K562 (cell line): ENCODE results near the gene CNNM4. TPM values are rescaled to one million over a fixed set of nuclear protein-coding genes. Genes with fewer than 3 reads are reported as not detected.

Experiments
- ATAC-seq: fragments of 200-7000 bp; cut with Tn5 transposase; 3 replicates; pipeline ENCODE4 v1.9.1; 2020; ENCODE audit warnings: moderate library complexity
- BruUV-seq: library from RNA; stranded (reverse); fragments of 400-500 nt; replicated peaks from 2 replicates; lab custom pipeline; 2021; lab: Mats Ljungman, UMichigan
- CTCF ChIA-PET: fragments of 300-600 bp; formaldehyde crosslinking; extraction: SDS; loops from one replicate; lab custom pipeline; 2021; ENCODE audit warnings: low intra/inter-chr PET ratio; lab: Yijun Ruan, JAX
- POLR2A ChIA-PET: fragments of 300-600, 350-650 bp; sonication (Branson Sonifier 250); formaldehyde crosslinking; extraction: SDS; loops from one replicate; lab custom pipeline; 2021; ENCODE audit warnings: antibody characterized with exemption, inconsistent platforms; lab: Yijun Ruan, JAX
- DNase-seq, 4 experiments: peaks; one replicate each; pipeline versions ENCODE4 v3.0.0 to v3.0.0-alpha.2; 2011 to 2018; ENCODE audit warnings: low spot score in 3 of 4, mixed read lengths in 3 of 4; ENCODE audit errors: extremely low read depth in 1 of 4
- FAIRE-seq: peaks from 2 replicates; lab custom pipeline; 2011; peaks lifted over from hg19 to GRCh38; lab: Jason Lieb, UNC
- H2AFZ ChIP-seq: 2 replicates; pipeline ENCODE4 v1.6.0; 2011; ENCODE audit warnings: low read depth, low read length, control low read depth, inconsistent platforms
- H3K27ac ChIP-seq: fragments of 200-600 bp; 3 replicates; pipeline ENCODE4 v1.8.0; 2011; ENCODE audit warnings: low read depth, mild to moderate bottlenecking, control low read depth, inconsistent platforms, low read length, moderate library complexity, mixed read lengths; ENCODE audit errors: extremely low read depth
- H3K27me3 ChIP-seq, 2 experiments: fragments of 300-600 bp in 1 of 2; 2 replicates in 1 of 2; 3 replicates in 1 of 2; pipeline versions ENCODE4 v1.6.0 to v1.8.0; 2011; ENCODE audit warnings: inconsistent platforms in 2 of 2, low read length in 2 of 2, mild to moderate bottlenecking in 1 of 2, mixed read lengths in 1 of 2, moderate library complexity in 1 of 2; ENCODE audit not compliant: control insufficient read depth in 2 of 2, insufficient read depth in 2 of 2
- H3K36me3 ChIP-seq: fragments of 300-600 bp; 3 replicates; pipeline ENCODE4 v1.8.0; 2011; ENCODE audit warnings: mild to moderate bottlenecking, low read length, inconsistent platforms; ENCODE audit not compliant: control insufficient read depth, insufficient read depth
- H3K4me1 ChIP-seq, 2 experiments: fragments of 200-600 bp in 1 of 2; replicated peaks in 1 of 2; 2 replicates in 1 of 2; 3 replicates in 1 of 2; pipeline versions ENCODE4 v1.5.1 to v1.8.0; 2011; ENCODE audit warnings: inconsistent platforms in 2 of 2, low read length in 2 of 2, mild to moderate bottlenecking in 1 of 2, mixed read lengths in 1 of 2, moderate library complexity in 1 of 2; ENCODE audit not compliant: control insufficient read depth in 2 of 2, insufficient read depth in 2 of 2
- H3K4me2 ChIP-seq: 2 replicates; pipeline ENCODE4 v1.6.1; 2011; ENCODE audit warnings: low read length, control low read depth, inconsistent platforms, mixed read lengths; ENCODE audit not compliant: insufficient read depth
- H3K4me3 ChIP-seq: fragments of 200-600 bp; sonication (generic), shearing (Covaris generic); 2 replicates; pipeline ENCODE4 v1.5.1; 2016; ENCODE audit warnings: control low read depth, inconsistent platforms
- H3K79me2 ChIP-seq: fragments of 200-600 bp; 3 replicates; pipeline ENCODE4 v1.8.0; 2011; ENCODE audit warnings: low read length, inconsistent platforms; ENCODE audit not compliant: control insufficient read depth, insufficient read depth
- H3K9ac ChIP-seq, 2 experiments: 2 replicates each; pipeline versions ENCODE4 v1.6.0 to v1.6.1; 2011; ENCODE audit warnings: low read depth in 2 of 2, low read length in 2 of 2, control low read depth in 1 of 2, inconsistent platforms in 1 of 2, mild to moderate bottlenecking in 1 of 2, mixed read lengths in 1 of 2; ENCODE audit not compliant: insufficient read depth in 1 of 2
- H3K9me1 ChIP-seq: one replicate; pipeline ENCODE4 v1.6.0; 2011; ENCODE audit warnings: inconsistent platforms, mild to moderate bottlenecking, low read length, moderate library complexity; ENCODE audit not compliant: control insufficient read depth, insufficient read depth
- H3K9me3 ChIP-seq: replicated peaks from 2 replicates; pipeline ENCODE4 v1.5.1; 2011; ENCODE audit warnings: low read depth, low read length, inconsistent platforms; ENCODE audit not compliant: control insufficient read depth, insufficient read depth
- H4K20me1 ChIP-seq: replicated peaks from 2 replicates; pipeline ENCODE4 v1.6.1; 2011; ENCODE audit warnings: low read length, inconsistent platforms, mixed read lengths; ENCODE audit not compliant: control insufficient read depth, insufficient read depth
- ARID1B ChIP-seq: fragments of 450-650 bp; IDR thresholded peaks from 2 replicates; pipeline ENCODE4 v1.6.1; 2016; ENCODE audit warnings: antibody characterized with exemption, mild to moderate bottlenecking, inconsistent platforms
- HMG20A ChIP-seq: fragments of 450-650 bp; formaldehyde crosslinking; conservative IDR thresholded peaks from 2 replicates; pipeline ENCODE4 v1.4.0; 2020; ENCODE audit warnings: mild to moderate bottlenecking, mixed read lengths
- POLR2A ChIP-seq: fragments of 450-650 bp; conservative IDR thresholded peaks from 2 replicates; pipeline ENCODE4 v1.6.1; 2016
- SREBF1 ChIP-seq: fragments of 150-350 bp; IDR thresholded peaks from 2 replicates; pipeline ENCODE4 v1.6.1; 2014; ENCODE audit warnings: antibody characterized with exemption, low read depth, low read length, borderline replicate concordance
- WGBS: fragments of 100-300 bp; shearing (Covaris generic); methylation state at CpG from one replicate; pipeline ENCODE4 v1.1.6; 2016; ENCODE audit warnings: low coverage, mixed read lengths; ENCODE audit not compliant: insufficient coverage; ENCODE audit errors: missing lambda C conversion rate; 5-methylcytosine and 5-hydroxymethylcytosine counted together
- in situ Hi-C: fragments of 300-500 bp; cut with MboI; formaldehyde crosslinking; loops from 4 replicates; pipeline ENCODE4 v1.15.0; 2018; ENCODE audit warnings: inconsistent platforms, mixed read lengths
- intact Hi-C: fragments of 100-400 bp; cut with micrococcal nuclease; formaldehyde crosslinking; loops from 2 replicates; pipeline ENCODE4 v1.14.2; 2022
- polyA plus RNA-seq, 8 experiments: library from polyadenylated mRNA; depleted of rRNA in 4 of 8; stranded (reverse) in 5 of 8; unstranded in 3 of 8; fragments of >200 nt; fragmentation: Nextera tagmentation in 2 of 8; fragmentation: Illumina TruSeq in 1 of 8; extraction: Ambion mirVana in 2 of 8; extraction: Trizol in 1 of 8; gene quantifications; 2 replicates each; pipeline versions ENCODE4 v1.2.1 to v1.2.3, GENCODE V29; 2011 to 2014; ENCODE audit warnings: inconsistent platforms in 1 of 8, missing spikeins in 1 of 8
- total RNA-seq, 7 experiments: library from RNA; depleted of rRNA in 6 of 7; stranded (reverse); fragments of >200 nt in 6 of 7; fragmentation: Illumina TruSeq in 2 of 7; extraction: Trizol in 2 of 7; gene quantifications; 2 replicates each; pipeline versions ENCODE4 v1.2.1 to v1.2.3, GENCODE V29; 2011 to 2021; ENCODE audit warnings: low replicate concordance in 1 of 7
- TF ChIP-seq, protein P1 (sequence below), 2 experiments: fragments of 450-650 bp; formaldehyde crosslinking in 1 of 2; IDR thresholded peaks; 2 replicates each; pipeline versions ENCODE4 v1.4.0 to v1.6.1; 2014 to 2020; ENCODE audit warnings: mild to moderate bottlenecking in 2 of 2, borderline replicate concordance in 1 of 2, low read depth in 1 of 2

The CNNM4 gene
- total and polyA plus RNA-seq, 9 of the 15 experiments (the other 6 are each of a cell fraction or from before 2014, with no cell fraction given): 0.96 to 6.3 (median 2.8) TPM

DNA sequence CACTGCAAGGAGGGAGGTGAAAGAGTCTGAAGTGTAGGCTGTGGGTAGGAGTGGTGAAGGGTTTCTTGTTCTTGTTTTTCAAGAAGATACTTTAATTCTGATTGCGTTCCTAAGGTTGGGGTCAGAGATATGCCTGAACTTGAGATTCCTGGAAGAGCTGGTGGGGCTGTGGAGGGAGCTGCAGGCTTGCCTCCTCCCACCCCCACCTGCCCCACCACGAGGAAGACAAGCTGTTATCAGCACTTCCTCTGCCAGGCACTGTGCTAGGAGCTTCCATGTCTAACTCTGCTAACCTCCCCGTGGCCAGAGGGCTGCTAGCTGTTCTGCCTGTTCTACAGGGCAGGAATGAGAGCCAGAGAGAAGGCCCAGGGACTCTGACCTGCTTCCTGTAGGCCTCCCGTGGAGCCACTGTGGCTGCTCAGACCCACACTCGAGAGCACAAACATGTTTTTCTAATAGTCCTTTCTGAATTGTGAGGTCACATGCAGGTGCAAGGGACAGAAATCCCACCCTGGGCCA is 69.4 kb downstream of the CNNM4 start:
- peak overlapping the region in 1 of 2 experiments; percentile 86; a peak in 2 of 4 replicates for H3K9ac ChIP-seq
- in situ Hi-C loops (no loop called here), intact Hi-C loops (no loop called here)
- H4K20me1 ChIP-seq: 0 out of 2 replicates have a peak, but pooled peaks cover 7% of the 10 kb centered on the region
- H3K27ac ChIP-seq: 0 out of 3 replicates have a peak overlapping the region, but pooled peaks have one; percentile 17
- H3K27me3 ChIP-seq: no peaks in the 10 kb centered on the region
- FAIRE-seq: peak; percentile 64
- H3K4me3 ChIP-seq: no peak overlapping the region
- no peaks in the 10 kb centered on the region for H3K79me2 ChIP-seq
- ChIA-PET POLR2A (interaction anchor here (0.6 to 1.6 kb wide), 3 partner anchors 8 to 66 kb away, joined by 3 to 4 read pairs (median 3); no protein-coding TSS in a partner anchor), CTCF (no interaction called here)
- peaks cover 9 to 11% of the 10 kb centered on the region in 2 experiments; a peak in 4 of 5 replicates for H3K4me1 ChIP-seq
- H2AFZ ChIP-seq: no peak overlapping the region
- H3K9me1 ChIP-seq: no peaks in the 10 kb centered on the region
- DNase-seq: peak in 2 of 4 experiments; percentile 43 to 60
- TF ChIP-seq HMG20A (CRISPR knock-in tag): no peak
- TF ChIP-seq ARID1B: 0 out of 2 replicates have a peak, but pooled peaks have one; percentile 7
- no peaks in the 10 kb centered on the region for H3K9me3 ChIP-seq
- peak; percentile 67 for ATAC-seq
- peaks cover 85% of the 10 kb centered on the region for H3K36me3 ChIP-seq
- TSS peak; percentile 27 for BruUV-seq
- 11% methylated on average over 5 of the region's 5 CpGs for WGBS
- H3K4me2 ChIP-seq: no peak overlapping the region; the same call in 1 of the 2 replicates

DNA sequence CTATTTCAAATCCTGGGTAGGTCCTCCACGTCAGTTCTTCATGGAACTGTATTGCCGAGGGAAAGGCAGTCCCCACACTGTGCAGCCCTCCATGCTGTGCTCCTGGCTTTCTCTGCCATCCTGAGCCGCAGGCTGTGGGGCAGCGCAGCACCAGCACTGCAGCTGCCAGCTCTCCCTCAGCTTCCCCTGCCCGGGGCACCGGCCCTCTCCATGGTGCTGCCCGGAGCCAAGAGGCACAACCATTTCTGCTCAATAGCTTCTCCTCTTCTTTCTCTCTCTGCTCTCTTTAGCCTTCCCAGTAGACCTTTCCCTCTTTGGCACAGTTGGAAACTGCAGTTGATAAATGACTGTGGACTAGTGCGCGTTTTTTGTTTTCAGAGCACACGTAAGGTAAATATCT is 71.0 kb downstream of the CNNM4 start:
- Histone ChIP-seq H3K27me3 (no peaks in the 10 kb centered on the region), H3K4me2 (no peak overlapping the region), H2AFZ (no peak overlapping the region), H3K9ac (no peak overlapping the region), H3K27ac (no peak overlapping the region), H3K4me1 (peaks cover 9 to 11% of the 10 kb centered on the region in 2 experiments; a peak in 4 of 5 replicates), H3K9me1 (no peaks in the 10 kb centered on the region), H3K79me2 (no peaks in the 10 kb centered on the region), H4K20me1 (0 out of 2 replicates have a peak, but pooled peaks cover 7% of the 10 kb centered on the region), H3K4me3 (no peak overlapping the region), H3K9me3 (no peaks in the 10 kb centered on the region), H3K36me3 (peaks cover 76% of the 10 kb centered on the region)
- 96% methylated on average over 10 of the region's 10 CpGs for WGBS
- ATAC-seq (no peak), DNase-seq (no peak), FAIRE-seq (no peak)
- ChIA-PET POLR2A (interaction anchor here (0.6 to 1.3 kb wide), 4 partner anchors 9 to 26 kb away, joined by 3 to 4 read pairs (median 3); partner anchors contain the start of genes ANKRD23 and ANKRD39), CTCF (interaction anchor here (0.6 kb wide), 1 partner anchor 1600 kb away, joined by 3 read pairs; no protein-coding TSS in a partner anchor)
- in situ Hi-C loops (no loop called here), intact Hi-C loops (no loop called here)
- BruUV-seq: no TSS peak
- TF ChIP-seq POLR2A: 0 out of 2 replicates have a peak, but pooled peaks have one; percentile 7
- TF ChIP-seq, protein P1, sequence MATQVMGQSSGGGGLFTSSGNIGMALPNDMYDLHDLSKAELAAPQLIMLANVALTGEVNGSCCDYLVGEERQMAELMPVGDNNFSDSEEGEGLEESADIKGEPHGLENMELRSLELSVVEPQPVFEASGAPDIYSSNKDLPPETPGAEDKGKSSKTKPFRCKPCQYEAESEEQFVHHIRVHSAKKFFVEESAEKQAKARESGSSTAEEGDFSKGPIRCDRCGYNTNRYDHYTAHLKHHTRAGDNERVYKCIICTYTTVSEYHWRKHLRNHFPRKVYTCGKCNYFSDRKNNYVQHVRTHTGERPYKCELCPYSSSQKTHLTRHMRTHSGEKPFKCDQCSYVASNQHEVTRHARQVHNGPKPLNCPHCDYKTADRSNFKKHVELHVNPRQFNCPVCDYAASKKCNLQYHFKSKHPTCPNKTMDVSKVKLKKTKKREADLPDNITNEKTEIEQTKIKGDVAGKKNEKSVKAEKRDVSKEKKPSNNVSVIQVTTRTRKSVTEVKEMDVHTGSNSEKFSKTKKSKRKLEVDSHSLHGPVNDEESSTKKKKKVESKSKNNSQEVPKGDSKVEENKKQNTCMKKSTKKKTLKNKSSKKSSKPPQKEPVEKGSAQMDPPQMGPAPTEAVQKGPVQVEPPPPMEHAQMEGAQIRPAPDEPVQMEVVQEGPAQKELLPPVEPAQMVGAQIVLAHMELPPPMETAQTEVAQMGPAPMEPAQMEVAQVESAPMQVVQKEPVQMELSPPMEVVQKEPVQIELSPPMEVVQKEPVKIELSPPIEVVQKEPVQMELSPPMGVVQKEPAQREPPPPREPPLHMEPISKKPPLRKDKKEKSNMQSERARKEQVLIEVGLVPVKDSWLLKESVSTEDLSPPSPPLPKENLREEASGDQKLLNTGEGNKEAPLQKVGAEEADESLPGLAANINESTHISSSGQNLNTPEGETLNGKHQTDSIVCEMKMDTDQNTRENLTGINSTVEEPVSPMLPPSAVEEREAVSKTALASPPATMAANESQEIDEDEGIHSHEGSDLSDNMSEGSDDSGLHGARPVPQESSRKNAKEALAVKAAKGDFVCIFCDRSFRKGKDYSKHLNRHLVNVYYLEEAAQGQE (IDR thresholded peaks at IDR 0.05; ENCODE audit: borderline replicate concordance): peak; percentile 64
- TF ChIP-seq, protein P1 (CRISPR knock-in tag; IDR thresholded peaks at IDR 0.05; ENCODE audit: low read depth): no peak
- no peak for TF ChIP-seq SREBF1
